HG02610 (cell line): ENCODE data around the gene PLSCR1.
"Not testable (repeated sequence)": the region's sequence is repeated elsewhere in the genome, so short reads cannot be mapped to it uniquely, and the experiment has no call there.

Experiments used
- ATAC-seq: cut with Tn5 transposase; IDR thresholded peaks from one replicate; pipeline ENCODE4 v1.9.1; 2021; ENCODE audit warnings: mild to moderate bottlenecking, moderate library complexity; ENCODE audit not compliant: unreplicated experiment

Gene PLSCR1

DNA sequence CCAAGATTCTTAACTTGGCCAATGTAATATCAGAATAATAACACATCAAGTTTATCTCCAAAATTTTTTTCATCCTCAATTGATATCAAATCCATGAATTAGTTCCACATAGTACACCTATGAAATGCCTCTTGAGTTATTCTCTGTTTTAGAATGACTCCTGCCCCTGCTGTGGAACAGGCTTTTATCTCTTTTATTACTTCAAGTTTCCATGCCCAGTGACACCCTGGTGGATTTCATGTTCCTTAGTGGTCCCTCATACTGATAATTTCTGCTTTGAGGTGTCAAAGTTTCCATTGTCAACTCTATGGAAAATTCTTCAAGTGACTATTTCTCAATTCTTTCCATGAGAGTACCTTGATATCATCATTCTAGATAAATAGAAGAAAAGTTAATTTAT is 24.6 kb downstream of the PLSCR1 start:
- no peak for ATAC-seq

DNA sequence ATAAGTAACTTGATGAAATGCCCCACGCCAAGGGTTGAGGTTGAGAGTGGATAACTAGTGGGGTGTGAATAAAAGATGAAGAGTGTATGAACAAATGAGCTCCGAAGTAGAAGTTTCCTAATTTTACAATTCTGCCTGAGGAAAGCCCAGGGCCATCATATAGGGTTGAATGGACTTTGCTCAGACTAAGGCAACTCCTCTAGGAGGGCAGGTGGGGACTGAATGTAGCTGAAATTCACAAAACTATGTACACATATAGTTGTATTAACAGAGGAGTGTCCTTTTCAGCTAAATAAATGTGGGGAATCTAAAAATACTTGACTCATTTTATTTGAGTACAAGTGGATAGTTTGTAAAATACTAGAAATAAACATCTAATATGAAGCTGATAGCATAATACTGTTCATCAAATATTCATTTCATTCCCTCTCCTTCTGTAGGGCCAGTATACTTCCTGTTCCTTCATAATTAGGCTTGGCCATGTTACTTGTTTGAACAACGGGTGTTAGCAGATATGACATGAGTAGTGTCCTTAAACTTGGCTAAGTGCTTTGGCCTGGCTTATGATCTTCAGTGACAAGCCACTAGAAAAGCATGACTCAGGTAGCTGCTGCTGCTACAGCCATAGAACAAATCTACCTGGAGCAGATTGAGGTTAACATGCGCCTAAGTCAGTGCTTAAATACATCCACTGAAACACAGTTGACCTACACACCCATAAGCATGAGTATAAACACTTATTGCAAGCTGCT is 26.5 kb downstream of the PLSCR1 start:
- no peak for ATAC-seq

DNA sequence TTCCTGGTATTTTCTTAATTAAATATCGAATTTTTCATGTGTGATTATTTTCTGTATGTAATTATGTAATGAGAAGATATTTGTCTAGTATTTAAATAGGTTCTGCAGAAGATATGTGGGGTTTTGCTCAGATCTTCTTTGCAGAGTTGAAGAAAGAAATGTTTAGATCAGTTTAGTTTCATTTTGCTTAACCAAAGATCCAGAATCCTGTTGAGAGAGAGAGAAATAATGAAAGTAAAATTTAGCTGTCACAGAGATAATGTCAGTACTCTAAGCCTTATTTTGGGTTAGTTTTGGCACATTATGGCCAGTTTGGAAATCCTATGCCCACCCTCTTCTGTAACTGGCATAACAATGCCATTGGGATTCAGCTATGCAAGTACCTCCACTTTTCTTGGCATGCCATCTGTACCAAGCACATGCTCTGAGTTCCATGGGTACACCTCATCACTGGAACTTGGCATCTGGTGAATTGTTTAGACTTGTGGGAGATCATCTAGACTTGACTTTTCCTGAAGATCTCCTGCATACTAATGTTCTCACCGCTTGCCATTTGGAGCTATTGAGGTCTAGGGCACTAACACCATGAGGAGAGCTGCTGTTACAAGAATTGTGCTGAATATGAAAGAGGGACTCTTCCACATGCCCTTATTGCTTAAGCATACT is 30.9 kb downstream of the PLSCR1 start:
- ATAC-seq, result no peak

DNA sequence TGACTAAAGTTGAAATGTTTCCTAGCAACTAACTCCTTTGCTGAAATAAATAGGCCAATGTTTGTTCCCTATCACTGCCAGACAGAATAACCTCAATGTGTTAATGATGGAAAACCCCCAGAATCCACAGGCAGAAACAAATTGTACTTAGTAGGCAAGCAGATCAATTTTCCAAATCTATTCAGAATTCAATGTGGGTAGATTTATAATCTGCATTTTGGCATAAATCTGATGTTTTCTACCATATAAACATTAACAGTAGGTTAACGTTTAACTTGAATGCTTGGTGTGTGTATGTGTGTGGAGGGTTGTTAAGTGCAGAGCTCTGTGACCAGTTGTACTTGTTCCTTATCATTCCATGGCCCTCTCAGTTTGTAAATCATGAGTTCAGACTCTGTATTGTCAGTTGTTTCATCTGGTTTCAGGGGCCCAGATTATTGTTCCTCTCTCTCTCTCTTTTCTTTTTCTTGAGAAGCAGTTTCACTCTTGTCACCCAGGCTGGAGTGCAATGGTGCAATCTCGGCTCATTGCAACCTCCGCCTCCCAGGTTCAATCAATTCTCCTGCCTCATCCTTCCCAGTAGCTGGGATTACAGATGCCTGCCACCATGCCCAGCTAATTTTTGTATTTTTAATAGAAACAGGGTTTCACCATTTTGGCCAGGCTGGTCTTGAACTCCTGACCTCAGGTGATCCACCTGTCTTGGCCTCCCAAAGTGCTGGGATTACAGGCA is 32.8 kb downstream of the PLSCR1 start:
- ATAC-seq, result no peak

DNA sequence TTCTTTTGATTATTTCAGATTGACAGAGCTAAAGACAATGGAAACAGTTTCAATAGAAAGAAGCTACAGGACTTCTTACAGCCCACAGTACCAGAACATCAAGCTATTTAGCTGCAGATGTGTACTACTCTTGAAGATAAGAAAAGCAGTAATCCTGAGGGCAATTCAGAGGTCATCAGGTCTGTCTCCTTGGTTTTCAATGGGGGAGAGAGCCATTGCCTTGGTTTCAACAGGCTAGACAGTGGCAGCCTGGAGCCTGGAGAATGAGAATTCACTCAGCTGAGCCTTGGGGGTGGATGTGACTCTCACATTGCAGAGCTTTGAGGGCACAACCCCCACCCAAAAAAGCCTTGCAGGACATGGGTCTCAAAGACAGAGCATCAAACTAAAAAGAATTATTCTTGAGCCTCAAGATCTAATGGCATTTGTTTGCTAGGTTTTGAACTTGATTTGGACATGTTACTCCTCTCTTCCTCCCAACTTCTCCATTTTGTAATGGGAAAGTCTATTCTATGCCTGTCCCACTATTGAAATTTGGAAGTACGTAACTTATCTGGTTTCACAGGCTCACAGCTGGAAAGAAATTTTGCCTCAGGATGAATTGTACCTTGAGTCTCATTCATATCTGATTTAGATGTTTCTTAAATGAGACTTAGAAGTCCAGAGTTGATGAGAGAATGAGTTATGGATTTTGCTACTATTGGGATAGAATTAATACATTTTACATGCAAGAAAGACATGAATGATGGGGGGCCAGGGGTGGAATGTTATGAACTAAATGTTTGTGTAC is 36.9 kb downstream of the PLSCR1 start:
- no peak for ATAC-seq

DNA sequence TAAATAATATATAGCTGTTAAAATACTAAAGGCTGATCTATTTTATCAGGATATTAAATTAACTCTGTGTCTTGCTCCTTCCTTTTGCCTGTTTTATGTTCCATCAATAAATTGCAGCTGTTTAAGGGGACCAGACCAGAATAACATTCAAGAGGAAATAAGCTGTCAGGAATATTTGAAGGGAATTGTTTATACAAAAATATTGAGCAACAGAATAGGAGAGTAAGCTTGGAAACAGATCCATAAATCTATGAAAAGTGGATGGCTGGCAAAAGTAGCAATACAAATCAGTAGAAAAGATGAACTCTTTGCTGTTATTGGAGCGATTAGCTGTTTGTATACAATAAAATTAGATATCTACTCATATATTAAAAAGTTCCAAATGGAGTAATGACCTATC is 38.9 kb downstream of the PLSCR1 start:
- ATAC-seq, result no peak

DNA sequence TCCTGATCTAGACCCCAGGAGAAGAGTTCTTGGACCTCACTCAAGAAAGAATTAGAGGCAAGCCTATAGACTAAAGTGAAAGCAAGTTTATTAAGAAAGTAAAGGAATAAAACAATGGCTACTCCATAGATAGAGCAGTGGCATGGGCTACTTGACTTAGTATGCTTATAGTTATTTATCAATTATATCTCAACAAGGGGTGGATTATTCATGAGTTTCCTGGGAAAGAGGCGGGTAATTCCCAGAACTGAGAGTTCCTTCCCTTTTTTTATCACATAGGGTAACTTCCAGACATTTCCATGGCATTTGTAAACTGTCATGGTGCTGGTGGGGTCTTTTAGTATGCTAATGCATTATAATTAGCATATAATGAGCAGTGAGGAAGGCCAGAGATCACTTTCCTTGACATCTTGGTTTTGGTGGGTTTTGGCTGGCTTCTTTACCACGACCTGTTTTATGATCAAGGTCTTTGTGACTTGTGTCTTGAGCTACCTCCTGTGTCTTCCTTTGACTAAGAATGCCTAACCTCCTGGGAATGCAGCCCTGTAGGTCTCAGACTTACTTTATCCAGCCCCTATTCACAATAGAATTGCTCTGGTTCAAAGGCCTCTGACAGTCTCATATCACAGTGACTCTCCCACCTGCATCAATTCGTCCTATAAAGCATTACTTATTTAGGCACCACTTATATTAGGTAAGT is 39.8 kb downstream of the PLSCR1 start:
- ATAC-seq, result no peak

DNA sequence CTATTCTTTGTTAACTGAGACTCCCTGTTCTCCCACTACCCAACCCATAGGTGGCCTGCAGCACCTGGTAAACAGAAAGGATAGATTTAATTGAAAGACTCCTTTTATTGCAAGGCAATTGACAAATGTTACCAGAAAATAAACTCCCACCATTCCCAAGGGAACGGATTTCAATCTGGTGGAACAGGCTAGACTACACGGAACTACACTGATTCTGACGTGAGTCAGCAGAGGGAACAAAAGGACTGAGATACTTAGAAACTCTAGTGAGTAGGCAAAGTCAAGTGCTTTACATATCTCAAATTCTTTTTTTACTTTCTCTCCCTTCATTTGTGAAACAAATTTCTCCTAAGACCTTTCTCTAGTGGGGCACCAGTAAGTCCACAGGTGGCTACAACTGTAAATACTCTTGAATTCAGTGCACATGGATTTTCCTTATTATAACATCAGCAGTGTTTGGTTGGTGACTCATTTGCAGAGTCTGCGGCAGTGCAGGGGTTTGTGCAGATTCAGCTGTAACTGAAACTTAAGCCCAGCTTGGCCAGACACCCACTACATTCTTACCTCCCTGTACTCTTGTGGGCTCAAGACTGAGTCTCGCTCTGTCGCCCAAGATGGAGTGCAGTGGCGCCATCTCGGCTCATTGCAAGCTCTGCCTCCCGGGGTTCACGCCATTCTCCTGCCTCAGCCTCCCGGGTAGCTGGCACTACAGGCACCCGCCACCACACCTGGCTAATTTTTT is 40.8 kb downstream of the PLSCR1 start:
- peak; percentile 77 for ATAC-seq

DNA sequence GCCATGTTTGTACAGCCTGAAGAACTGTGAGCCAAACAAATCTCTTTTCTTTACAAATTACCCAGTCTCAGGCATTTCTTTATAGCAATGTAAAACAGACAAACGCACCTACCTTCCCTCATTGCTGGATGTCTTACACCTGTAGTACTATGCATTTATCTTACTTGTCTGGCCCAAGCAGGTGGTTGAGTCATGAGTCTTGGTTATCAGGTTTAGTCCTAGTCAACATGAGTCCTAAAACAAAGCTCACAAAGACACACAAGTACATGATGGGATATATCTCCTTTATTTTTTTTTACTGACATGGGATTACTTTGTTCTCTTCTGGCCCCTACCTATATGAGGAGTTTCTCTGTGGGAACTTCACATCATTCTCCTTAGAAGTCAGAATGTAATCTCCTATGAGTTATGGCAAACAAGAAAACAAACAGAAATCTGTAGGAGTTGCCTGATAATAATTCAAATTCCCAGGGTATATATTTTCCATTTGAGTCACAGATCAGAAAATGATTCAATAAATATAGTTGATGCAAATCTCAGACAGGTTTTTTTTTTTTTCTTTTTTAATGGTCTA is 41.4 kb downstream of the PLSCR1 start:
- ATAC-seq, result no peak

DNA sequence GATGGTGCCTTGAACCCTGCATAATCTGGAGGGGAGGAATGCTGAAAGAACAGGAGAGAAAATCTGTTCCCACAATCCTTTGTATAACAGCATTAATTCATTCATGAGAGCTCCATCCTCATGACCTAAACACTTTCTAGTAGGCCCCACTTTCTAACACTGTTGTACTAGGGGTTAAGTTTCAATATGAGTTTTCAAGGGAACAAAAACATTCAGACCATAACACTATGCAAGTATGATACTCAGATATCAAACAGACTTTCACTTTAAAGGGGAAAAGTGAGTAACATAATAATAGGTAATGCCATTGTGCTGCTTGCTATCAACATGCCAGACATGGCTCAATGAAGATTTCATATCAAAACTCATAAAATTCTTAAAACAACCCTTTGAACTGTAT is 42.7 kb downstream of the PLSCR1 start:
- ATAC-seq, result no peak

DNA sequence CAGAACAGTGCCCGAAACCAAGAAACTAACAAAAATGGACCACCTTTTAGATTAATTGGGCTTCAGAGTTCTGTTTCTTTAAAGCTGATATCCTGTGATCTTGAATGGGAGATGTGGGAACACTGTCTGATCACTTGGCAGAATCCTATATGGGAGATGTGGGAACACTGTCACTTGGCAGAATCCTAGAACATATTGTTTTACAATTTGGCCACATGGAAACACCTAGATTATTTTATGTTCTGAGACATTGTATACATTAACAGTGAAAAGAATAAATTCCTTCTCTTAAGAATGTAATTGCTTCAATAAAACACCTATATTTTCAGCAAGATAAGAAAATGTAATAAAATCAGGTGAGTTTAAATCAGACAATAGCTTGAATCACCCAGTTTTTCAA is 44.7 kb downstream of the PLSCR1 start:
- no peak for ATAC-seq

DNA sequence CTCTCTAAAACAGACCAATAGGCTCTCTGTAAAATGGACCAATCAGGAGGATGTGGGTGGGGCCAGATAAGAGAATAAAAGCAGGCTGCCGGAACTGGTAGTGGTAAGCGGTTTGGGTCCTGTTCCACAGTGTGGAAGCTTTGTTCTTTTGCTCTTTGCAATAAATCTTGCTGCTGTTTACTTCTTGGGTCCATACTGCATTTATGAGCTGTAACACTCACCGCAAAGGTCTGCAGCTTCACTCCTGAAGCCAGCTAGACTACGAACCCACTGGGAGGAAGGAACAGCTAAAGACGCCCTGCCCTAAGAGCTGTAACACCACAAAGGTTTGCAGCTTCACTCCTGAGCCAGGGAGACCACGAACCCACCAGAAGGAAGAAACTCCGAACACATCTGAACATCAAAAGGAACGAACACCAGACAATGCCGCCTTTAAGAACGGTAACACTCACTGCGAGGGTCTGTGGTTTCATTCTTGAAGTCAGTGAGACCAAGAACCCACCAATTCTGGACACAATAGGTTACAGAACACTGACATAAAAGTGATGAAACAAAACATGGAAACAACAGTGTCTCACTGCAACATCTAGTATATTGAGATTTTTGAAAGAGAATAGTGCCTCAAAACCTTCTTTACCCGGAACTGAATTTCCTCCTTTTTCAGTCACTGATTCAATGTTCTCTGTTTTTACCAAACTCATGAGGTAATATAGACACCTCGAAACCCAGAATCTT is 46.2 kb downstream of the PLSCR1 start:
- ATAC-seq, result no peak

DNA sequence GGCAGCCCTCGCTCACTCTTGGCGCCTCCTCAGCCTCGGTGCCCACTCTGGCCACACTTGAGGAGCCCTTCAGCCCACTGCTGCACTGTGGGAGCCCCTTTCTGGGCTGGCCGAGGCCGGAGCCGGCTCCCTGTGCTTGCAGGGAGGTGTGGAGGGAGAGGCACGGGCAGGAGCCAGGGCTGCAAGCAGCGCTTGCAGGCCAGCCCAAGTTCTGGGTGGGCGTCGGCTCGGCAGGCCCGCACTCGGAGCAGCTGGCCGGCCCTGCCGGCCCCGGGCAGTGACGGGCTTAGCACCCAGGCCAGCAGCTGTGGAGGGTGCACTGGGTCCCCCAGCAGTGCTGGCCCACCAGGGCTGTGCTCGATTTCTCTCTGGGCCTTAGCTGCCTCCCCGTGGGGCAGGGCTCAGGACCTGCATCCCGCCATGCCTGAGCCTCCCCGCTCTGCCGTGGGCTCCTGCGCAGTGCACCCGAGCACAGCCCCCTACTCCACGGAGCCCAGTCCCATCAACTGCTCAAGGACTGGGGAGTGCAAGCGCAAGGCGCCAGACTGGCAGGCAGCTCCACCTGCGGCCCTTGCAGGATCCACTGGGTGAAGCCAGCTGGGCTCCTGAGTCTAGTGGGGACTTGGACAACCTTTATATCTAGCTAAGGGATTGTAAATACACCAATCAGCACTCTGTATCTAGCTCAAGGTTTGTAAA is 47.1 kb downstream of the PLSCR1 start:
- not testable (repeated sequence) for ATAC-seq

DNA sequence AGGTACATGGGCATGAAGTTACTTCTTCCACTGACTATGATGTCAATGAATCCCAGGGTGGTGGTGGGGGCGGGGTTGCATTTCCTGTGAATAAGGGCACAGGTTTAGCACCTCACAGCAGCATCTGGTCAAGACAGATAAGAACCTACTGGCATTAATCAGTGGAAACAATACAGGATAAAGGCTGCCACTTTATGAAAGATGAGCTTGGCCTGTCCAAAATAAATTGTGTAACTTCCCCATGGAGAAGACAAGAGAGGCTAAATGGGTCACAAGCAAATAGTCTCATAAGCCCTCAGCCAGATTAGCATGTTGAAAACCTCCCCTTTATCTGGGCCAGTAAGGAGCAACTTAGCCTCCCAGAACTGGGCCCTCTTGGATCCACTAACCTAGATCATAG is 47.7 kb downstream of the PLSCR1 start:
- ATAC-seq, result no peak

DNA sequence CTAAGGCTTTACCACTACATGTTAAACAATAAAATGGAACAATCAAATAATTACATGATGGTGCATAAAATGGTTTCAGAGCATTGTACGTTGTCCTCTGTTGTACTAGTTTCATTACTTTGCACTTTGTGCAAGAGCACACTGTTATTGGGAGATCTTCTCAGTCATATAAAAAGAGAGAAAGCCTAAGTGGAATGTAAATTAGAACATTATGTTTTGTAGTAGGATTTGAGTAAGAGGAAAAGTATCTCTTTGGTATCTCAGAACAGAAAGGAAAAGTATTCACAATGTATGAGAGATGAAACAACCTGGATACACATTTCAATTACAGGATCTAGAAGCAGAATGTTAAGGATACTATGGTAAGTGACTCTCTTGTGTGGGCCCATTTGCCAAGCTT is 48.2 kb downstream of the PLSCR1 start:
- no peak for ATAC-seq

DNA sequence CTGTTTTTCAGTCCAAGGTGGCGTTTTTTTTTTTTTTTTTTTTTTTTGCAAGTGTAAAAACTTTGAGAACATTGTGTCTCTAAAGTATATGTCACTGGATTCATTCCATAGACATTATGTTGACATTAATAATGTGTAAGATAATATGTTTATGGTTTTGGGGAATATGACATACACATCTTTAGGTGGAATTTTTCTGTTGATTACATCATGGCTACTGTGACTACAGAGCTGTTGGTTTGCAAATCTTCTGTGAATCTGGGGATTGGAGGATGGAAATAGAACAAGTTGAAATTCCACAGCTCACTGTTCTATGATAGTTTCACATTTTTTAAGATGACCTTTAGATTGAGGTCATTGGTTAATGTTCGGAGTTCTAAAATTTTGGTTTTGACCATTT is 50.6 kb downstream of the PLSCR1 start:
- no peak for ATAC-seq

DNA sequence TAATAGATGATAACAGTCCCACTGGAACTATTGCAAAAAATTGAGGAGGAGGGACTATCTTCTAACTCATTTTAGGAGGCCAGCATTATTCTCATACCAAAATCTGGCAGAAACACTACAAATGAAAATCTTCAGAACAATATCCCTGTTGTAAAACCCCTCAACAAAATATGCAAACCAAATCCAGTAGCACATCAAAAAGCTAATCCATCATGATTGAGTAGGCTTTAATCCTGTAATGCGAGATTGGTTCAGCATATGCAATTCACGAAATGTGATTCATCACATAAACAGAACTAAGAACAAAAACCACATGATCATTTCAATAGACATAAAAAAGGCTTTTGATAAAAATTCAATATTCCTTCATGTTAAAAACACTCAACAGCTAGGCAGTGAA is 51.2 kb downstream of the PLSCR1 start:
- ATAC-seq, result no peak

DNA sequence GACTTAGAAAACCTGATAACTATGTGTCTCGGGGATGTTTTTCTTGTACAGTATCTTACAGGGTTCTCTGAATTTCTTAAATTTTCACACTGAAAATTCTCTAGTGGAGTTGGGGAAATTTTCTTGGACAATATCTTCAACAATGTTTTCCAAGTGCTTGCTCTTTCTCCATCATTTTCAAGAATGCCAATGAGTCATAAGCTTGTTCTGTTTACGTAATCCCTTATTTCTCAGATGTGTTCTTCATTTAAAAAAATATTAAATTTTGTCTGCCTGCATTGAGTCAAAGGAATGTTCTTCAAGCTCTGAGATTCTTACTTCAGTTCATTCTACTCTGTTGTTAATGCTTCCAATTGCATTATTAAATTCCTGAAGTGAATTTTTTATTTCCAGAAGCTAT is 53.1 kb downstream of the PLSCR1 start:
- no peak for ATAC-seq
